Neural cell (in vitro differentiated cells): ENCODE results near the gene ZNF516.

Source experiments
- EZH2 ChIP-seq: fragments of 200-600, 300-800 bp; shearing (Covaris generic), sonication (generic); IDR thresholded peaks from 2 replicates; pipeline ENCODE4 v1.6.1; 2014; ENCODE audit warnings: antibody characterized with exemption, low read length, borderline replicate concordance, mild to moderate bottlenecking; ENCODE audit not compliant: insufficient read depth, poor library complexity, severe bottlenecking
- POLR2AphosphoS5 ChIP-seq: IDR thresholded peaks from 2 replicates; pipeline ENCODE4 v1.6.1; 2012
- TF ChIP-seq, protein P1 (sequence below): fragments of 450-650 bp; IDR thresholded peaks from 2 replicates; pipeline ENCODE4 v1.5.1; 2014; ENCODE audit warnings: antibody characterized with exemption, mild to moderate bottlenecking, moderate library complexity; ENCODE audit not compliant: poor library complexity, severe bottlenecking

DNA sequence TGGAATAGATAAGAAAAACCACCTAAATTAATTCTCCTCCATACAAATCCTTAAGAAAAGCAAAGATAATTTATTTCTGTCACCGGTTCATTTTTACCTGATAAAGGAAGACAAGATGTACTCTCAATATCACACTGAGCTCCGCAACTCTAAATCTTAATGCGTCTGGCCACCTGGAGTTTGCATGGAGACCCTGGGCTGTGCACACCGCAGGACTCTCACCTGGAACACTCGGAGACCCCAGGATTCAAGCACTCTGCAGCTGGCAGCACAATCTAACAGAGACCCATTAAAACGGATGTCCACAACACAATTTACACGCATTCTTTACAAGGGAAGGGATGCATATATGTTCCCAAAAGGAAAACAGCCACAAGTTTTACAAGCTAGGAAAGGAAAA is 72.2 kb downstream of the ZNF516 start:
- TF ChIP-seq, protein P1, sequence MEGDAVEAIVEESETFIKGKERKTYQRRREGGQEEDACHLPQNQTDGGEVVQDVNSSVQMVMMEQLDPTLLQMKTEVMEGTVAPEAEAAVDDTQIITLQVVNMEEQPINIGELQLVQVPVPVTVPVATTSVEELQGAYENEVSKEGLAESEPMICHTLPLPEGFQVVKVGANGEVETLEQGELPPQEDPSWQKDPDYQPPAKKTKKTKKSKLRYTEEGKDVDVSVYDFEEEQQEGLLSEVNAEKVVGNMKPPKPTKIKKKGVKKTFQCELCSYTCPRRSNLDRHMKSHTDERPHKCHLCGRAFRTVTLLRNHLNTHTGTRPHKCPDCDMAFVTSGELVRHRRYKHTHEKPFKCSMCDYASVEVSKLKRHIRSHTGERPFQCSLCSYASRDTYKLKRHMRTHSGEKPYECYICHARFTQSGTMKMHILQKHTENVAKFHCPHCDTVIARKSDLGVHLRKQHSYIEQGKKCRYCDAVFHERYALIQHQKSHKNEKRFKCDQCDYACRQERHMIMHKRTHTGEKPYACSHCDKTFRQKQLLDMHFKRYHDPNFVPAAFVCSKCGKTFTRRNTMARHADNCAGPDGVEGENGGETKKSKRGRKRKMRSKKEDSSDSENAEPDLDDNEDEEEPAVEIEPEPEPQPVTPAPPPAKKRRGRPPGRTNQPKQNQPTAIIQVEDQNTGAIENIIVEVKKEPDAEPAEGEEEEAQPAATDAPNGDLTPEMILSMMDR = no peak
- TF ChIP-seq EZH2 (no peak), POLR2AphosphoS5 (no peak)
